ENCODE results near the gene IFI6.
A peak's percentile ranks its signal among the peaks of the same experiment; 100 is the strongest.
"Not testable (repeated sequence)": the region's sequence is repeated elsewhere in the genome, so short reads cannot be mapped to it uniquely, and the experiment has no call there.

Gene IFI6

DNA sequence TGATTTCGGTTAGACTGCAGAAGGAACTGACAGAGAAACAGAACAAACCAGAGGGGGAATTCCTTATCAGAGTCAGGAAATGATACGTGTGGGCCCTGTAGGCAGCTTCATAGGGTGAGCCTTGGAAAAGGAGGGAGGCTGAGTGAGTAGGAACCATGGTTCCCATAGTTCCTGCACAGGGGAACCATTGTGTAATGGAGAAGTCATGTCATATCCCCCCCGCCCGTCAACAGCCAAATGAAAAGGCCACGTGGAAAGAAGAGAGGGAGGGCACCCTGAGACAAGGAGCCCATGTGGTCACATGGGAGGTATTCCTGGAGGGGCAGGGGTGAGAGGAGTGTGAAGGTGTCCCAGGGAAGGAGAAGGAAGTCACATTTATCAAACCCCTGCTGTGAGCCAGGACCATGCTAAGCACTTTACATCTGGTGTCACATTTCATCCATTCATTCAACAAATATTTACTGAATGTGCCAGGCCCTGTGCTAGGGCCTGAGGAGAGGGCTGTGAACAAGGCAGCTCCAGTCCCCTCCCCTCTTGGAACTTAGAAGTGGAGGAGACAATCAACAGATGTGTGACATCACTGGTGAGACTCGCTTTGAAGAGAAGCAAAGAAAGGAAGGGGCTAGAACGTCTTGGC lies 21.3 kb downstream of the IFI6 start:
- DNase-seq (ENCODE audit: low read depth in 2 of 2): no peak

GRCh38 chr1:27650171-27650538 lies 21.8 kb downstream of the IFI6 start:
- DNase-seq (ENCODE audit: low read depth in 2 of 2): no peak

- no peak for DNase-seq (ENCODE audit: low read depth in 2 of 2)
Measured at GRCh38 chr1:27649306-27649635, 22.7 kb downstream of the IFI6 start.

GRCh38 chr1:27648602-27649305 lies 23.2 kb downstream of the IFI6 start:
- DNase-seq (ENCODE audit: low read depth in 2 of 2): no peak

- DNase-seq (ENCODE audit: low read depth in 2 of 2): no peak
Measured at GRCh38 chr1:27647328-27647727, 24.7 kb downstream of the IFI6 start.

DNA sequence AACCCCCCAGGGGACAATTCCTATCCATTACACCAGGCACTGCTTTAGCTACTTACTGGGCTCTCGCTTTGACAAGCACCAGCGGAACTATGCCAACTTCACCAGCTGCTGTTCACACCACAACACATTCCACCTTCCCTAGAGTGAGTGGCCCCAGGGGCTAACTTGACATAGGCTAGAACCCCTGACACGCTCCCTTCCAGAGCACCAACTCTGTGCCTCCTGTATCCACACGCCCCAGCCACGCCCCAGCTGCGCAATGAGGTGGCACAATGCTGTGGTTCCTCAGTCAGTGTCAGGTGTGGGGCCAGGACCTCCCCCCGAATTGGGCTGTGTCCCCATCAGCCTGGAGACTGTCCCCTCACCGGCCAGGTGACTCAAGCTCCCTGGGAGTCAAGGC lies 25.3 kb downstream of the IFI6 start:
- DNase-seq (ENCODE audit: low read depth in 2 of 2): no peak

DNA sequence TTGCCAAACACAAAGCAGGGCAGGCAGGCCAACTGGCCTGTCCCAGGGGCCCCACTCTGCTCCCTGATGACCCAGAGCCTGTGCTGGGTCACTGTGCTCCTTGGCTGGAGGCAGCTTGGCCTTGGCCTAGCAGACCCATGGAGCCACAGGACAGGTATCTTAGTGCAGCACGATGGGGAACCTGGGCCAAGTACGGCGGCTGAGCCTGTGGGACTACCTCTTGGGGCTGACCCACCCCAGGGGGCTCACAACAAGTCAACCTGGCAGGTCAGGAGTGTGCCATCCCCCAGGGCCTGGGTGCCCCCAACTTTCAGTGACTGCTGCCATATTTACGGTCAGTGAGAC lies 26.9 kb downstream of the IFI6 start:
- no peak for DNase-seq (ENCODE audit: low read depth in 2 of 2)

DNA sequence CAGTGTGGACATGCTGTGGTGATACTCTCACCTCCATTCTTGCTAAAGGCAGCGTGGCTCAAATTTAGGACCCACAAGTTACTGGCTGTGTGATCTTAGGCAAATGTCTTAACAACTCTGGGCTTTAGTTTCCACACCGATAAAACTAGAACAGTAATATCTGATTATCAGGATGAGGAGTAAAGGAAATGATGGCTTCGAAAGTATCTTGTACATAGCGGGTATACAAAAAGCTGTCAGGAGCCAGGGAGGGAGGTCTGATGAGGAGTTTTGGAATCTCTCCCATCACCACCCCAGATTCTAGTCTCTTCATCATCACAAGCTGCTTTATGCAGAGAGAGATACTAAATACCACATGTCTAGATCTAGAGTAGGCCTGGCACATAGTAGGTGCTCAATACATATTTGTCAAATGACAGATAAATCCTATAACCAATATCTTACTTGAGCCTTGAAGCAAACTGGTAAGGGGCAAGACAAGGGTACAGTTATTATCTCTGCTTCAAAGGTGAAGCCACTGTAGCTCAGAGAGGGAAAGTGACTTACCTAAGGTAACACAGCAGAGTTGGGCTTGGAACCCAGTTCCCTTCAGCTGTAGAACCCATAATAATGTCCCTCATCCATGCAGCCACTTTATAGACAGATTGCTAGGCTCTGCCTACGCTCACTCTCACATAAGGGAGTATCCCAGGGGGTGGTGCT lies 27.5 kb downstream of the IFI6 start:
- no peak for DNase-seq (ENCODE audit: low read depth in 2 of 2)

- DNase-seq (ENCODE audit: low read depth in 2 of 2): peak; percentile 52 to 65
Measured at GRCh38 chr1:27643600-27644368, 28.2 kb downstream of the IFI6 start.

DNA sequence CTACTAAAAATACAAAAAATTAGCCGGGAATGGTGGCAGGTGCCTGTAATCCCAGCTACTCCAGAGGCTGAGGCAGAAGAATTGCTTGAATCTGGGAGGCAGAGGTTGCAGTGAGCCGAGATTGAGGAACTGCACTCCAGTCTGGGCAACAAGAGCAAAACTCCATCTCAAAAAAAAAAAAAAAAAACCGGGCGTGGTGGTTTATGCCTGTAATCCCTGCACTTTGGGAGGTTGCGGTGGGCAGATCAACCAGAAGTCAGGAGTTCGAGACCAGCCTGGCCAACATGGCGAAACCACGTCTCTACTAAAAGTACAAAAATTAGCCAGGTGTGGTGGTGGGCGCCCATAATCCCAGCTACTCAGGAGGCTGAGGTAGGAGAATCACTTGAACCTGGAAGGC lies 31.5 kb downstream of the IFI6 start:
- DNase-seq (ENCODE audit: low read depth in 2 of 2): not testable (repeated sequence)

- no peak for DNase-seq (ENCODE audit: low read depth in 2 of 2)
Measured at GRCh38 chr1:27638805-27639204, 33.2 kb downstream of the IFI6 start.

DNA sequence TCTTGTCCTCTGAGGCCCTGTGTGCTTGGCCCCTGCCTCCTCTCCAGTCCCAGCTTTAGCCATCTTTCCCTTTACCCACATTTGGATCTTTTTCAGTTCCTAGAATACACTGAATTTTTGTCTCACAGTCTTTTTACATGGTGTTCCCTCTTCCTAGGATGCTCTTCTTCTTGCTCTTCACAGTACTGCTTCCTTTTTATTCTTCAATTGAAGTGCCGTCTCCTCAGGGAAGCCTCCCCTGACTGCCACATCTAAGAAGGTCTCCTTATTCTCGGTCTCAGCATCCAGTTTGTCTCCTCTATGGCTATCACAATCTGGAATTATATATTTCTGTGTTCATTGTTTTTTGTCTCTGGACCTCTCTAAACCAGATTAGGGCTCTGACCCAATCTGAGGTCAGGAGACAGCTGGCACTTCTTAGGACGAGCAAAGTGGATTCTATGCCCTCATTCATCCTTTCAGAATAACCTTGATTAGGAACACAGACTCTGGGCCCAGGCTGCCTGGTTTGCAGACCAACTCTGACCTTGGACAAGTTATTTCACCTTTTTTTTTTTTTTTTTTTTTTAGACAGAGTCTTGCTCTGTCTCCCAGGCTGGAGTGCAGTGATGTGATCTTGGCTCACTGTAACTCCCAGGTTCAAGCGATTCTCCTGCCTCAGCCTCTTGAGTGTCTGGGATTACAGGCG lies 33.8 kb downstream of the IFI6 start:
- DNase-seq (ENCODE audit: low read depth in 2 of 2): no peak

DNA sequence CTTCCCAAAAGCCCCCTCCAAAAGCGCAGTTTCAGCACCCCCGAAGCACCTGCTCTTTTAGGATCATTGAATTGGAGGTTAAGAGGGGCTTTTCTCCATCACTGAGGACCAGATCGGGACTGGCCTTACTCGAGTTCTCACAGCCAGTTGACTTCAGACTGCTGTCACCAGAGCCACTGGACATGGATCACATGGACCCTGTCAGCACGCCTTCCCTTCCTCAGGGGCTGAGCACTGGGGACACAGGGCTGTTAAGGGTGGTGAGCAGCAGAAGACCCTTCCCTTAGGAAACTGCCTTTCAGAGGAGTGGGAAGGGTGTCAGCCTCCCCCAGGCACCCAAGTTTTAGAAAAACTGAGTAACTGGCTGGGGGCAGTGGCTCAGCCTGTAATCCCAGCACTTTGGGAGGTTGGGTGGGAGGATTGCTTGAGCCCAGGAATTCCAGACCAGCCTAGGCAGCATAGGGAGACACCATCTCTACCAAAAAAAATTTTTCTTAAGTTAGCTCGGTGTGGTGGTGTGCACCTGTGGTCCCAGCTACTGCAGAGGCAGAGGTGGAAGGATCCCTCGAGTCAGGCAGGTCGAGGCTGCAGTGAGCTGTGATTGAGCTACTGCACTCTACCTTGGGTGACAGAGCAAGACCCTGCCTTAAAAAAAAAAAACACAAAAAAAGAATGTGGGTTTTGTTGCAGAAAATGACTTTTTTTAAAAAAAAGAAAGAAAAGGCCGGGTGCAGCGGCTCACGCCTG lies 36.4 kb downstream of the IFI6 start:
- DNase-seq (ENCODE audit: low read depth in 2 of 2): no peak

DNA sequence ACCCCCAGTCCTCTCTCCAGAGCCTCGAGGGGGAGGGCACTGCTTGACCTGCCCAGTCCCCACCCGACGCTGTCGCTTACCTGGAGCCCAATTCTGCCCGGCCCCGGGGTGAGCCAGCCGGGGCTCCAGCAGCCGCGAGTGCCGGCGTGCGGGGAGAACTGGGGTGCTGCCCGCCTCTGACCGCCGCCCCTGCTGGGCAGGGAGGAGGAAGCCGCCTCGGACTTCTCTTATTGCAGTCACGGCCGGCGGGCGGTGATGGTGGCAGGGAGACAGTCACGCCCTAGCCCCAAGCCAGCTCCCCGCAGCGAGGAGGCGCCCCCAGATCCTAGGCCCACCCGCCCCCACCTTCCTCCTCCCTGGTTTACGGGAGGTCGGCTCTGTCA lies 37.0 kb downstream of the IFI6 start, which contains the start of gene FGR:
Gene FGR (minus strand): TSS at position 201 of the 383 bp plus-strand sequence. CDS start 11,269 bp downstream, outside the sequence.
- no peak for DNase-seq (ENCODE audit: low read depth in 2 of 2)

GRCh38 chr1:27634177-27634984 lies 37.6 kb downstream of the IFI6 start:
- no peak for DNase-seq (ENCODE audit: low read depth in 2 of 2)

GRCh38 chr1:27633640-27634176 lies 38.3 kb downstream of the IFI6 start:
- DNase-seq (ENCODE audit: low read depth in 2 of 2): no peak

- no peak for DNase-seq (ENCODE audit: low read depth in 2 of 2)
Measured at GRCh38 chr1:27633298-27633610, 38.7 kb downstream of the IFI6 start.

DNA sequence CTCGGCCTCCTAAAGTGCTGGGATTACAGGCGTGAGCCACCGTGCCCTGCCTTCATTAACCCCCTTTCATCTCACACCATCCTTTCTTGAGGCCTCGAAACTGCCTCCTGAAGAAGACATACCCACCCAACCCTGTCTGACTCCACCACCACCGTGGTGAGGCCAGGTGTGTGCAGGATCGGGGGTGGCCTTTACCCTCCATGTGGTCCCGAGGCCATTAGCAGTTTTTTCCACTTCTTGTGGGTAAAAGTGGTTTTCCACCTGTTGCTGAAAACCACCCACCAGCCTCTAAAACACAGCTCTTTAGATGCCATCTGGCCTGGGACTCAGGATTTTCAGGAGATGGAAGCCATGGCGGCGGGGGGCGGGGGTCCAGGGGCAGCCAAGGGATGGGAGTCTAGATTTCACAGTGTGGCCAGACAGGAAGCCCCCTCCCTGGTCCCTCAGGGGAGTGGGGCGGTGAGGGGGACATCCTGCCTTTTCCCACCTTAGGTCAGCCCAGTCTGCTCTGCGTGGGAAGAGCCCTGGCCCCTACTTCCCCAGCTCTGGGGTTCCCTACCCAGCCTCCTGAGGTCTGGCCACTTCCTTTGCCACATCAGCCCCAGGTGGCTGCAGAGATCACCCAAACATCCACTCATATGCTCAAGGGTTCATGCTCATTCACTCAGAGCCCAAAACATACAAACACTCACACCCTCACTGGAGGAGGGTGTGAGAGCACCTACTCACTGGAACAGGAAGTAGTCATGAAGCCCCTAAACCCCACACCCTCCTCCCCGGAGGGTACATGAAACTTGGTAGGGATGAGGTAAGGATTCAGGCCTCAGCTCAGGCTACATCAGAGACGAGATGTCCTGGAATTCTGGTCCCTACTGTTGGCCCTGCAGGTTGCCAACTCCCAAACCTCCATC lies 39.4 kb downstream of the IFI6 start:
- DNase-seq (ENCODE audit: low read depth in 2 of 2): peak in 1 of 2 donors; percentile 55

DNA sequence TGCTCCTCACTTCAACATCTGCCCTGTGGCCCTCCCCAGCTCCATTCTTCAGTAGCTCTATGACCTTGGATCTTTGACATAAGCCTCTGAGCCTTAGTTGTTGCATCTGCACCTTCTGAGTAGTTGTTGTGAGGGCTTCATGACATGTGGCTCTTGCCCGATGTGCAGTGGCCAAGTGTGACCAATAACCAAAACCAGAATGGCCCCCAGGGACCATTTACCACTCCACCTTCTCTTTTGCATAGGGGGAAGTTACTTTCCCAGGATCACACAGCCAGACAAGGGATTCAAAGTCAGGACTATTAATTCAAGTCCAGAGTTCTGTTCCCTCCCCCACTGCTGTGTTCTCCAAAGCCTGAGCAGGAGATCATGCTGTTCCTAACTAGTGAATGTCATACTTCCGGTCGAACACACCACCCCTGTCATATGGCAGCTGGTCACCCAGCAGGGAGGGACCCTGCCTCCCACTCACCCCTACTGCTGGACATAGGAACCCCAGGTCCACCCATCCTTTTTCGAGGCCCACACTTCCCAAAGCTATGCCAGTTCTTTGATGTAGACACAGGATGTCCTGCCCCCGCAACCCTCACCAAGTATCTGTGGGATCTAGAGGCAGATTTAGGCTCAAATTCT lies 41.0 kb downstream of the IFI6 start:
- DNase-seq (ENCODE audit: low read depth in 2 of 2): no peak

Measured in stimulated activated CD4-positive, alpha-beta T cell treated with anti-CD3 and anti-CD28 coated beads, Interleukin-1b, Interleukin-23, amount 100 ng/mL, for 4 hours (primary cell).